GM23338 (cell line): ENCODE results near the gene HDAC11. TPM values are rescaled to one million over a fixed set of nuclear protein-coding genes. Genes with fewer than 3 reads are reported as not detected.

Experiments used
- ATAC-seq: fragments of 200-7000 bp; cut with Tn5 transposase; 3 replicates; pipeline ENCODE4 v1.9.1; 2020
- DNase-seq: peaks from one replicate; pipeline ENCODE4 v3.0.0-alpha.2; 2015; ENCODE audit warnings: low spot score
- H2AFZ ChIP-seq: fragments of 200-600 bp; sonication (generic); 2 replicates; pipeline ENCODE4 v1.8.0; 2016; ENCODE audit warnings: antibody characterized with exemption, mild to moderate bottlenecking, moderate library complexity
- H3F3A ChIP-seq: fragments of 200-600 bp; sonication (generic); replicated peaks from 2 replicates; pipeline ENCODE4 v1.8.0; 2017; ENCODE audit warnings: antibody characterized with exemption, mixed run types, low read depth
- H3K27ac ChIP-seq: fragments of 200-600 bp; sonication (generic); 2 replicates; pipeline ENCODE4 v1.6.1; 2016; ENCODE audit warnings: low read depth
- H3K27me3 ChIP-seq: fragments of 200-600 bp; sonication (generic); 2 replicates; pipeline ENCODE4 v1.8.0; 2016; ENCODE audit warnings: mild to moderate bottlenecking, mixed run types, moderate library complexity; ENCODE audit not compliant: insufficient read depth
- H3K36me3 ChIP-seq: fragments of 200-600 bp; sonication (generic); 2 replicates; pipeline ENCODE4 v1.8.0; 2016; ENCODE audit warnings: mild to moderate bottlenecking; ENCODE audit not compliant: insufficient read depth
- H3K4me1 ChIP-seq: fragments of 200-600 bp; sonication (generic); 2 replicates; pipeline ENCODE4 v1.8.0; 2016; ENCODE audit warnings: mild to moderate bottlenecking, moderate library complexity; ENCODE audit not compliant: insufficient read depth
- H3K4me2 ChIP-seq: fragments of 200-600 bp; sonication (generic); 2 replicates; pipeline ENCODE4 v1.7.1; 2017; ENCODE audit warnings: mixed run types
- H3K4me3 ChIP-seq: fragments of 200-600 bp; sonication (generic); 2 replicates; pipeline ENCODE4 v1.6.1; 2016; ENCODE audit warnings: mixed run types
- H3K79me2 ChIP-seq: fragments of 200-600 bp; sonication (generic); replicated peaks from 2 replicates; pipeline ENCODE4 v1.8.0; 2017; ENCODE audit warnings: mild to moderate bottlenecking; ENCODE audit not compliant: insufficient read depth
- H3K9me2 ChIP-seq: fragments of 200-600 bp; sonication (generic); 2 replicates; pipeline ENCODE4 v1.8.0; 2017; ENCODE audit not compliant: insufficient read depth
- H4K20me1 ChIP-seq: fragments of 200-600 bp; sonication (generic); replicated peaks from 2 replicates; pipeline ENCODE4 v1.8.0; 2017; ENCODE audit warnings: mild to moderate bottlenecking; ENCODE audit not compliant: insufficient read depth
- H3K27ac Mint-ChIP-seq: 2 replicates; pipeline ENCODE4 v1.8.0; 2020; ENCODE audit warnings: inconsistent platforms, mild to moderate bottlenecking, moderate library complexity, mixed read lengths
- H3K27me3 Mint-ChIP-seq: 3 replicates; pipeline ENCODE4 v1.8.0; 2022; ENCODE audit warnings: low read depth, mild to moderate bottlenecking, moderate library complexity, mixed read lengths, inconsistent platforms; ENCODE audit not compliant: insufficient read depth, poor library complexity
- H3K36me3 Mint-ChIP-seq: 3 replicates; pipeline ENCODE4 v1.8.0; 2021; ENCODE audit warnings: low read depth, mild to moderate bottlenecking, inconsistent platforms, moderate library complexity, mixed read lengths
- H3K4me1 Mint-ChIP-seq: 3 replicates; pipeline ENCODE4 v1.8.0; 2020; ENCODE audit warnings: mild to moderate bottlenecking, inconsistent platforms, mixed read lengths
- H3K4me3 Mint-ChIP-seq: 3 replicates; pipeline ENCODE4 v1.8.0; 2021; ENCODE audit warnings: moderate library complexity, mild to moderate bottlenecking, inconsistent platforms, mixed read lengths
- H3K9me3 Mint-ChIP-seq: 3 replicates; pipeline ENCODE4 v1.8.0; 2020; ENCODE audit warnings: moderate library complexity, mild to moderate bottlenecking, inconsistent platforms, mixed read lengths
- EZH2phosphoT487 ChIP-seq: fragments of 200-600 bp; sonication (generic); IDR thresholded peaks from one replicate; pipeline ENCODE4 v1.8.1; 2018; ENCODE audit warnings: antibody characterized with exemption; ENCODE audit not compliant: unreplicated experiment
- JUNB ChIP-seq: IDR thresholded peaks from one replicate; pipeline ENCODE4 v1.6.1; 2016; ENCODE audit warnings: antibody characterized with exemption; ENCODE audit not compliant: unreplicated experiment
- NANOG ChIP-seq: IDR thresholded peaks from 2 replicates; pipeline ENCODE4 v1.6.1; 2016; ENCODE audit warnings: antibody characterized with exemption, borderline replicate concordance
- REST ChIP-seq: IDR thresholded peaks from one replicate; pipeline ENCODE4 v1.6.1; 2018; ENCODE audit warnings: antibody characterized with exemption; ENCODE audit not compliant: unreplicated experiment
- STAT1 ChIP-seq: IDR thresholded peaks from one replicate; pipeline ENCODE4 v1.6.1; 2016; ENCODE audit warnings: antibody characterized with exemption; ENCODE audit not compliant: unreplicated experiment
- ZNF462 ChIP-seq: fragments of 250-450 bp; sonication (Bioruptor Pico); IDR thresholded peaks from 2 replicates; pipeline ENCODE4 v1.5.0; 2020; ENCODE audit warnings: mild to moderate bottlenecking, moderate library complexity
- polyA plus RNA-seq: library from polyadenylated mRNA; unstranded; fragments of >200 nt; fragmentation: Nextera tagmentation; extraction: Ambion mirVana; gene quantifications from 2 replicates; pipeline ENCODE4 v1.2.1, GENCODE V29; 2016
- total RNA-seq: library from RNA; depleted of rRNA; stranded (reverse); fragments of >200 nt; shearing (Covaris generic); gene quantifications from 2 replicates; pipeline ENCODE4 v1.2.3, GENCODE V29; 2014

HDAC11 gene
- total and polyA plus RNA-seq, 2 experiments from 2014 or later: 5.4 to 15.8 TPM

- H3K79me2 ChIP-seq: no peaks in the 10 kb centered on the region
- H3K9me2 ChIP-seq: no peaks in the 10 kb centered on the region
- H3K36me3 Mint-ChIP-seq: no peaks in the 10 kb centered on the region
- no peaks in the 10 kb centered on the region for H3K36me3 ChIP-seq
- no peak overlapping the region for H3K27ac Mint-ChIP-seq
- no peaks in the 10 kb centered on the region for H3K4me1 ChIP-seq
- no peaks in the 10 kb centered on the region for H3K27me3 ChIP-seq
- no peaks in the 10 kb centered on the region for H3F3A ChIP-seq
- H3K4me2 ChIP-seq: no peak overlapping the region
- H3K4me3 ChIP-seq: no peak overlapping the region
- no peak overlapping the region for H3K27ac ChIP-seq
- peaks cover 4% of the 10 kb centered on the region for H3K27me3 Mint-ChIP-seq
- H3K4me1 Mint-ChIP-seq: peaks cover 6% of the 10 kb centered on the region
- H3K9me3 Mint-ChIP-seq: no peaks in the 10 kb centered on the region
- no peak overlapping the region for H2AFZ ChIP-seq
- TF ChIP-seq STAT1: no peak
- no peak for TF ChIP-seq EZH2phosphoT487
- TF ChIP-seq REST: no peak
- TF ChIP-seq ZNF462 (CRISPR knock-in tag): no peak
- TF ChIP-seq NANOG: no peak
- no peak for TF ChIP-seq JUNB
- DNase-seq: no peak
- ATAC-seq: no peak
- no peak overlapping the region for H3K4me3 Mint-ChIP-seq
- no peaks in the 10 kb centered on the region for H4K20me1 ChIP-seq
Measured at GRCh38 chr3:13506239-13506638, 26.1 kb downstream of the HDAC11 start.
